ENCODE results near the gene RPS6KA1. TPM values are rescaled to one million over a fixed set of nuclear protein-coding genes. Genes with fewer than 3 reads are reported as not detected.

RPS6KA1 gene
- polyA plus RNA-seq, 1 donor (not counting 4 experiments of a cell fraction or from before 2014, with no cell fraction given) = 65.9 TPM

DNA sequence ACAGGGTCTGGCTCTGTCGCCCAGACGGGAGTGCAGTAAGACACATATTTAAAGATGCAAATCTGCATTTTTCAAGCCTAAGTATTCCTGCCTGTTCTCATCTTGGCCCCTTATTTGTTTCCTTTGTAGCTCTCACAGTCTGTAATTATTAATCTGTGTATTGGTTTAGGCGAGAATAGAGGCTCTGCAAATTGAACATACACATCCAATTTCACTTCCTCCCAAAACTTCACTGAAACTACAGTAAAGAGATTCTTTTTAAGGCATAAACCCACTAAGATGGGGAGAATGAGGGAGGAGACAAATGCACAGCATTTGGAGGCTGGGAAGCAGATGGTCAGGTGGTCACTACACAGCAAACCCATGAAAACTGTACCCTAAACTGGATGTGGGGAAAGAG is 36.3 kb upstream of the RPS6KA1 start:
- Histone ChIP-seq H2AFZ (ENCODE audit: control insufficient read depth, low read length) (no peak overlapping the region), H3K9ac (ENCODE audit: control insufficient read depth, extremely low read depth, insufficient read depth, low read length) (no peak overlapping the region), H3K4me1 (ENCODE audit: control insufficient read depth, extremely low read depth, insufficient read depth, low read length) (no peaks in the 10 kb centered on the region), H3K27ac (ENCODE audit: control insufficient read depth, insufficient read depth, low read length) (no peak overlapping the region), H3K27me3 (ENCODE audit: control insufficient read depth, extremely low read depth, insufficient read depth, low read length) (no peaks in the 10 kb centered on the region), H4K20me1 (ENCODE audit: control insufficient read depth, extremely low read depth, insufficient read depth, low read length) (no peaks in the 10 kb centered on the region), H3K9me1 (ENCODE audit: control insufficient read depth, extremely low read depth, insufficient read depth, low read length) (no peaks in the 10 kb centered on the region), H3K36me3 (ENCODE audit: control insufficient read depth in 2 of 2, extremely low read depth in 1 of 2, insufficient read depth in 2 of 2, low read length in 2 of 2) (no peaks in the 10 kb centered on the region), H3K79me2 (ENCODE audit: control insufficient read depth, insufficient read depth, low read length) (no peaks in the 10 kb centered on the region), H3K9me3 (ENCODE audit: control insufficient read depth, low read depth, low read length) (no peaks in the 10 kb centered on the region), H3K4me3 (ENCODE audit: control insufficient read depth in 2 of 3, extremely low read depth in 1 of 3, insufficient read depth in 2 of 3, low read depth in 1 of 3, low read length in 3 of 3) (no peak overlapping the region), H3K4me2 (ENCODE audit: control insufficient read depth, extremely low read depth, insufficient read depth, low read depth, low read length) (no peak overlapping the region)
- DNase-seq (ENCODE audit: low read depth, low spot score) (no peak), FAIRE-seq (no peak)
- TF ChIP-seq CTCF (optimal IDR thresholded peaks at IDR 0.05 in 1 of 3, IDR thresholded peaks at IDR 0.05 in 1 of 3, conservative IDR thresholded peaks at IDR 0.05 in 1 of 3; ENCODE audit: extremely low read depth in 1 of 3, insufficient read depth in 2 of 3, low read length in 3 of 3) (no peak), EZH2 (IDR thresholded peaks at IDR 0.05; ENCODE audit: low read length) (no peak)
- dilution Hi-C loops (cut with MboI; ENCODE audit: extremely low pct_ligation_motif_present, low sequenced_read_pairs) = no loop called here

- FAIRE-seq = no peak
- dilution Hi-C loops (cut with MboI; ENCODE audit: extremely low pct_ligation_motif_present, low sequenced_read_pairs) = no loop called here
- TF ChIP-seq CTCF (optimal IDR thresholded peaks at IDR 0.05 in 1 of 3, IDR thresholded peaks at IDR 0.05 in 1 of 3, conservative IDR thresholded peaks at IDR 0.05 in 1 of 3; ENCODE audit: extremely low read depth in 1 of 3, insufficient read depth in 2 of 3, low read length in 3 of 3) = no peak
- no peak for TF ChIP-seq EZH2 (IDR thresholded peaks at IDR 0.05; ENCODE audit: low read length)
- Histone ChIP-seq H3K79me2 (ENCODE audit: control insufficient read depth, insufficient read depth, low read length) (no peaks in the 10 kb centered on the region), H3K36me3 (ENCODE audit: control insufficient read depth in 2 of 2, extremely low read depth in 1 of 2, insufficient read depth in 2 of 2, low read length in 2 of 2) (no peaks in the 10 kb centered on the region), H3K4me1 (ENCODE audit: control insufficient read depth, extremely low read depth, insufficient read depth, low read length) (no peaks in the 10 kb centered on the region), H4K20me1 (ENCODE audit: control insufficient read depth, extremely low read depth, insufficient read depth, low read length) (no peaks in the 10 kb centered on the region), H2AFZ (ENCODE audit: control insufficient read depth, low read length) (no peak overlapping the region), H3K27ac (ENCODE audit: control insufficient read depth, insufficient read depth, low read length) (no peak overlapping the region), H3K9me1 (ENCODE audit: control insufficient read depth, extremely low read depth, insufficient read depth, low read length) (no peaks in the 10 kb centered on the region), H3K4me2 (ENCODE audit: control insufficient read depth, extremely low read depth, insufficient read depth, low read depth, low read length) (no peak overlapping the region), H3K9ac (ENCODE audit: control insufficient read depth, extremely low read depth, insufficient read depth, low read length) (no peak overlapping the region), H3K9me3 (ENCODE audit: control insufficient read depth, low read depth, low read length) (no peaks in the 10 kb centered on the region), H3K27me3 (ENCODE audit: control insufficient read depth, extremely low read depth, insufficient read depth, low read length) (no peaks in the 10 kb centered on the region), H3K4me3 (ENCODE audit: control insufficient read depth in 2 of 3, extremely low read depth in 1 of 3, insufficient read depth in 2 of 3, low read depth in 1 of 3, low read length in 3 of 3) (no peak overlapping the region)
- no peak for DNase-seq (ENCODE audit: low read depth, low spot score)
Observed at GRCh38 chr1:26493938-26494337, 35.6 kb upstream of the RPS6KA1 start.
